PFSK-1 (cell line): ENCODE data around the gene HOXD10.

Experiments
- POLR2AphosphoS5 ChIP-seq: IDR thresholded peaks from 2 replicates; pipeline ENCODE4 v1.6.1; 2012; ENCODE audit warnings: low read depth, mild to moderate bottlenecking, control low read depth, low read length, moderate library complexity
- REST ChIP-seq, 2 experiments: IDR thresholded peaks; 2 replicates each; pipeline versions ENCODE4 v1.6.1 to v1.8.0; 2011 to 2012; ENCODE audit warnings: low read depth in 2 of 2, low read length in 2 of 2, control low read depth in 1 of 2, inconsistent platforms in 1 of 2, mild to moderate bottlenecking in 1 of 2, moderate library complexity in 1 of 2; ENCODE audit not compliant: insufficient read depth in 1 of 2
- SIN3A ChIP-seq: IDR thresholded peaks from 2 replicates; pipeline ENCODE4 v1.6.1; 2012; ENCODE audit warnings: mild to moderate bottlenecking, low read length, moderate library complexity, borderline replicate concordance; ENCODE audit not compliant: insufficient read depth
- TAF1 ChIP-seq: IDR thresholded peaks from 2 replicates; pipeline ENCODE4 v1.6.1; 2012; ENCODE audit warnings: low read length, control low read depth, borderline replicate concordance; ENCODE audit not compliant: insufficient read depth

GRCh38 chr2:176129813-176130146, 13.2 kb downstream of the HOXD10 start:
- TF ChIP-seq SIN3A (no peak), TAF1 (no peak), REST (IDR thresholded peaks at IDR 0.05; ENCODE audit: insufficient read depth in 1 of 2, low read depth in 2 of 2, low read length in 2 of 2) (no peak), POLR2AphosphoS5 (no peak)
